Mesenchymal stem cell (in vitro differentiated cells and primary cell): ENCODE results near the gene POU1F1. TPM values are rescaled to one million over a fixed set of nuclear protein-coding genes. Genes with fewer than 3 reads are reported as not detected.

Source experiments
- DNase-seq: peaks from one replicate; pipeline ENCODE4 v3.0.0-alpha.2; 2013
- H2AFZ ChIP-seq: one replicate; pipeline ENCODE4 v1.6.1; 2013; ENCODE audit warnings: low read depth, mild to moderate bottlenecking, control low read depth, inconsistent platforms, low read length, moderate library complexity
- H2AK5ac ChIP-seq: 2 replicates; pipeline ENCODE4 v1.6.1; 2013; ENCODE audit warnings: low read length, moderate library complexity, mild to moderate bottlenecking, inconsistent platforms; ENCODE audit not compliant: severe bottlenecking
- H2BK120ac ChIP-seq: one replicate; pipeline ENCODE4 v1.6.1; 2013; ENCODE audit warnings: low read depth, mild to moderate bottlenecking, inconsistent platforms, low read length, moderate library complexity
- H2BK12ac ChIP-seq, 2 experiments: one replicate each; pipeline ENCODE4 v1.6.1; 2013; ENCODE audit warnings: inconsistent platforms in 2 of 2, low read length in 2 of 2, mild to moderate bottlenecking in 2 of 2, moderate library complexity in 2 of 2, control low read depth in 1 of 2
- H2BK15ac ChIP-seq: one replicate; pipeline ENCODE4 v1.6.1; 2013; ENCODE audit warnings: mild to moderate bottlenecking, low read depth, inconsistent platforms; ENCODE audit not compliant: poor library complexity, severe bottlenecking
- H2BK5ac ChIP-seq: 2 replicates; pipeline ENCODE4 v1.6.1; 2013; ENCODE audit warnings: low read depth, mild to moderate bottlenecking, low read length, control low read depth, inconsistent platforms; ENCODE audit not compliant: poor library complexity, severe bottlenecking
- H3K14ac ChIP-seq, 2 experiments: one replicate each; pipeline ENCODE4 v1.6.1; 2013; ENCODE audit warnings: inconsistent platforms in 2 of 2, low read length in 2 of 2, control low read depth in 1 of 2, mild to moderate bottlenecking in 1 of 2, moderate library complexity in 1 of 2
- H3K18ac ChIP-seq, 2 experiments: one replicate each; pipeline ENCODE4 v1.6.1; 2013; ENCODE audit warnings: inconsistent platforms in 2 of 2, low read length in 2 of 2, control low read depth in 1 of 2, low read depth in 1 of 2, mild to moderate bottlenecking in 1 of 2
- H3K23ac ChIP-seq, 2 experiments: one replicate each; pipeline ENCODE4 v1.6.1; 2013; ENCODE audit warnings: inconsistent platforms in 2 of 2, low read length in 2 of 2, mild to moderate bottlenecking in 2 of 2, moderate library complexity in 2 of 2, control low read depth in 1 of 2
- H3K27ac ChIP-seq: 2 replicates; pipeline ENCODE4 v1.5.1; 2013; ENCODE audit warnings: mild to moderate bottlenecking, moderate library complexity, low read length, control low read depth, inconsistent platforms; ENCODE audit not compliant: poor library complexity, severe bottlenecking
- H3K27me3 ChIP-seq, 2 experiments: 2 replicates each; pipeline versions ENCODE4 v1.6.1 to v1.7.0; 2013; ENCODE audit warnings: low read length in 2 of 2, mild to moderate bottlenecking in 2 of 2, moderate library complexity in 2 of 2, control low read depth in 1 of 2, inconsistent platforms in 1 of 2; ENCODE audit not compliant: control insufficient read depth in 1 of 2, insufficient read depth in 1 of 2
- H3K36me3 ChIP-seq, 2 experiments: 2 replicates each; pipeline versions ENCODE4 v1.6.1 to v1.7.0; 2013; ENCODE audit warnings: low read length in 2 of 2, control low read depth in 1 of 2, inconsistent platforms in 1 of 2, low read depth in 1 of 2, mild to moderate bottlenecking in 1 of 2; ENCODE audit not compliant: insufficient read depth in 2 of 2, control insufficient read depth in 1 of 2
- H3K4ac ChIP-seq, 2 experiments: one replicate each; pipeline ENCODE4 v1.6.1; 2013; ENCODE audit warnings: inconsistent platforms in 2 of 2, low read length in 2 of 2, mild to moderate bottlenecking in 2 of 2, moderate library complexity in 2 of 2, control low read depth in 1 of 2, low read depth in 1 of 2
- H3K4me1 ChIP-seq: 2 replicates; pipeline ENCODE4 v1.6.1; 2013; ENCODE audit warnings: low read depth, low read length, control low read depth; ENCODE audit not compliant: control insufficient read depth, insufficient read depth
- H3K4me2 ChIP-seq: 2 replicates; pipeline ENCODE4 v1.6.1; 2013; ENCODE audit warnings: low read length, mild to moderate bottlenecking, inconsistent platforms; ENCODE audit not compliant: poor library complexity, severe bottlenecking
- H3K4me3 ChIP-seq, 2 experiments: 2 replicates each; pipeline versions ENCODE4 v1.5.1 to v1.7.0; 2013; ENCODE audit warnings: low read length in 2 of 2, mild to moderate bottlenecking in 2 of 2, control low read depth in 1 of 2, low read depth in 1 of 2; ENCODE audit not compliant: insufficient read depth in 1 of 2
- H3K79me1 ChIP-seq: replicated peaks from 2 replicates; pipeline ENCODE4 v1.6.1; 2013; ENCODE audit warnings: mild to moderate bottlenecking, control low read depth, low read length, inconsistent platforms; ENCODE audit not compliant: poor library complexity, severe bottlenecking
- H3K9ac ChIP-seq: 2 replicates; pipeline ENCODE4 v1.7.0; 2013; ENCODE audit warnings: mild to moderate bottlenecking, low read length, moderate library complexity
- H3K9me3 ChIP-seq: 2 replicates; pipeline ENCODE4 v1.7.0; 2013; ENCODE audit warnings: mild to moderate bottlenecking, low read length; ENCODE audit not compliant: control insufficient read depth
- H4K8ac ChIP-seq: one replicate; pipeline ENCODE4 v1.6.1; 2013; ENCODE audit warnings: inconsistent platforms, mild to moderate bottlenecking, low read length, moderate library complexity
- H4K91ac ChIP-seq: one replicate; pipeline ENCODE4 v1.6.1; 2013; ENCODE audit warnings: mild to moderate bottlenecking, low read length, inconsistent platforms
- WGBS: methylation state at CpG from one replicate; pipeline ENCODE4 v1.1.7; 2013; ENCODE audit warnings: mixed read lengths; 5-methylcytosine and 5-hydroxymethylcytosine counted together
- small RNA-seq: library from polyadenylated mRNA; stranded (forward); fragments of <200 nt; extraction: miRNeasy Mini kit (QIAGEN cat#:217004); gene quantifications from one replicate; pipeline ENCODE3, GENCODE V24; 2013; ENCODE audit warnings: low read depth

The POU1F1 gene

GRCh38 chr3:87225659-87226058 is 50.7 kb downstream of the POU1F1 start:
- no peak overlapping the region for H3K14ac ChIP-seq

GRCh38 chr3:87219611-87220010 is 56.8 kb downstream of the POU1F1 start:
- Histone ChIP-seq H3K4ac (no peak overlapping the region), H4K91ac (no peak overlapping the region), H3K27me3 (no peaks in the 10 kb centered on the region), H2BK15ac (no peak overlapping the region), H3K4me1 (no peaks in the 10 kb centered on the region), H3K79me1 (no peaks in the 10 kb centered on the region), H2BK120ac (no peak overlapping the region), H2BK12ac (no peak overlapping the region), H3K14ac (no peak overlapping the region), H2BK5ac (no peak overlapping the region), H2AFZ (no peak overlapping the region), H3K23ac (no peak overlapping the region), H3K9me3 (no peaks in the 10 kb centered on the region), H3K9ac (no peak overlapping the region), H3K4me3 (no peak overlapping the region), H3K18ac (no peak overlapping the region), H3K4me2 (no peak overlapping the region), H2AK5ac (no peak overlapping the region), H3K36me3 (no peaks in the 10 kb centered on the region), H4K8ac (no peak overlapping the region), H3K27ac (no peak overlapping the region)
- DNase-seq, result no peak
- 93% methylated on average over 1 of the region's 2 CpGs for WGBS

More at GRCh38 chr3:87225659-87226058, 50.7 kb downstream of the POU1F1 start:
- Histone ChIP-seq H3K4me1 (no peaks in the 10 kb centered on the region), H3K18ac (no peak overlapping the region), H4K8ac (no peak overlapping the region), H2BK15ac (no peak overlapping the region), H3K79me1 (peaks cover 2% of the 10 kb centered on the region), H3K4me2 (no peak overlapping the region), H3K9me3 (no peaks in the 10 kb centered on the region), H3K36me3 (no peaks in the 10 kb centered on the region), H2AK5ac (no peak overlapping the region), H3K27me3 (no peaks in the 10 kb centered on the region), H3K9ac (peak overlapping the region; percentile 99), H4K91ac (no peak overlapping the region), H3K4me3 (no peak overlapping the region), H3K27ac (no peak overlapping the region), H3K23ac (no peak overlapping the region), H2BK120ac (no peak overlapping the region), H2AFZ (no peak overlapping the region), H2BK5ac (no peak overlapping the region), H3K4ac (no peak overlapping the region), H2BK12ac (no peak overlapping the region)
- WGBS, result 91% methylated on average over 5 of the region's 5 CpGs
- no peak for DNase-seq

GRCh38 chr3:87218560-87218959 is 57.8 kb downstream of the POU1F1 start:
- Histone ChIP-seq H3K36me3 (no peaks in the 10 kb centered on the region), H4K91ac (no peak overlapping the region), H2AFZ (no peak overlapping the region), H2BK15ac (no peak overlapping the region), H3K9me3 (no peaks in the 10 kb centered on the region), H3K14ac (no peak overlapping the region), H3K27me3 (no peaks in the 10 kb centered on the region), H4K8ac (no peak overlapping the region), H2BK5ac (no peak overlapping the region), H2BK120ac (no peak overlapping the region), H3K4me1 (no peaks in the 10 kb centered on the region), H3K9ac (no peak overlapping the region), H2AK5ac (no peak overlapping the region), H3K4me2 (no peak overlapping the region), H3K4ac (no peak overlapping the region), H3K18ac (no peak overlapping the region), H2BK12ac (no peak overlapping the region), H3K23ac (no peak overlapping the region), H3K27ac (no peak overlapping the region), H3K79me1 (no peaks in the 10 kb centered on the region), H3K4me3 (no peak overlapping the region)
- WGBS, result no CpG with 5 or more reads among the region's 1 CpG
- DNase-seq, result no peak

Small RNA genes within 50 kb of the gene (small RNA-seq; reads per million reads assigned to genes)
- not detected for gene MIR4795
